GM03348 (cell line): ENCODE measurements around the gene RAET1G.
"Not testable (repeated sequence)": the region's sequence is repeated elsewhere in the genome, so short reads cannot be mapped to it uniquely, and the experiment has no call there.

Experiments
- DNase-seq: peaks from one replicate; pipeline ENCODE4 v3.0.0; 2012; ENCODE audit warnings: low spot score

RAET1G gene

DNA sequence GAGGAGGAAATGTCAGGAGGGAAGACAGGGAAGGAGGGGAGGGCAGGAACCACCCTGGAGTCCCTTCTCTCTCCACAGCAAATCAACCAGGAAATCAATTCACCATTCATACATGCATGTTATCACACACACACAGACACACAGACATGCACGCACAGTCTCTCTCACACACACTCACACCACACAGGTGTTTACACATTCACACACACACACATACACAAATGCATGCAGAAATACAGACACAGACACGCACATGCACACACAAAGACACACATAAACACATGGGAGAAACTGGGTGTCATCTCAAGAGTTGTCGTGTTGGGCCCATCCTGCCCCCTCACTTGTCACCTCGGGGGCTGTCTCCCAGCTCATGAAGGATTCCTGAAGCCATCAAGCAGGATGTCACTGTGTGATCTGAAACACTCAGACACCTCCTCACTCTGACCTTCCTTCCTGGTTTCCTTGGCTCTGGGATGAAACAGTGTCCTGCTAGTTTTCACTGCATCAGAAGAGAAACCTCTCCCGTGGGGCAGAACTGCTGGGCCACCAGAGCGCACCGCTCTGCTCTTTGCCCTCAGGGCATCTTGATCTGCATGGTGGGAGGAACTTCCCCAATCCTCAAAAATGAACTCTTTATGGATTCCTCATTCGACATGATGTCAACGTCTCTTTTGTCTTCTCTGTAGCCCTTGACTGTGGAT, 9.2 kb downstream of the RAET1G start:
- DNase-seq = no peak

DNA sequence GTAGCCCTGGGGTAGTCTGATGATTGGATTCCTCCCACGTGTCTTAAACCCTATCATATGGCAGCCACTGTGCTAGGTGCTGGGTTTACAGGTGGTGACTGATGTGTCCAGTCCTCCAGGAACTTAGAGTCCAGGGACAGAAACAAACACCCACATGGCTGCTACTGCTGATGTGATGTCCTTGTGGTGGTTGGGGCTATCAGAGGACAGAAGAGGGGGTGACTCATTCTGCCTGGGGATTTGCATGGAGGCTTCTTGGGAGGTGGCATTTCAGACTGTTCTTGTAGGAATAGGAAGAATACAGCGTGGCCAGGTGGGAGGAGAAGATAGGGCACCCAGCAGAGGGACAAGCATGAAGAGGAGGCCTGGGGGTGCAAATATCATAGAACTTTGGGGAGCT, 9.8 kb downstream of the RAET1G start:
- no peak for DNase-seq

DNA sequence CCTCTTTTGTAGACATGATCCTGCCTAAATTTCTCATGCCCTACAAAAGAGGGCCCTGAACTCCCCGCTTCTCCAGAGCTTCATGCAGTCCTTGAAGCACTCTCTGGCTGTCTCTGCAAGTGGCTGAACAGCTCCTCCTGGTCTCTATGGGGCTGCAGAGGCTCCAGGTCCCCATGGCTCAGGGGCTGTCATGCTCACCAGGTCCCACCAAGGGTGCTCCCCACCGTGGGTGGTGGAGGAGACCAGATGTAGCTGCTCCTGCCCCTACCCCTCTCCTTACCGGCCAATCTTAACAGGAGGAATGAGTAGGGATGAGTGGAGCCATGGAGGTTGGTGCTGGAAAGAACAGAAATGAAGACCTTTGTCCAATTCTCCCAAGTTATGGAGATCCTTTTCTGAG, 10.2 kb downstream of the RAET1G start:
- not testable (repeated sequence) for DNase-seq

GRCh38 chr6:149910721-149911151, 12.2 kb downstream of the RAET1G start:
- DNase-seq = no peak

- no peak for DNase-seq
Observed at GRCh38 chr6:149909701-149910470, 13.0 kb downstream of the RAET1G start.

GRCh38 chr6:149908480-149908879, 14.4 kb downstream of the RAET1G start:
- DNase-seq = not testable (repeated sequence)

DNA sequence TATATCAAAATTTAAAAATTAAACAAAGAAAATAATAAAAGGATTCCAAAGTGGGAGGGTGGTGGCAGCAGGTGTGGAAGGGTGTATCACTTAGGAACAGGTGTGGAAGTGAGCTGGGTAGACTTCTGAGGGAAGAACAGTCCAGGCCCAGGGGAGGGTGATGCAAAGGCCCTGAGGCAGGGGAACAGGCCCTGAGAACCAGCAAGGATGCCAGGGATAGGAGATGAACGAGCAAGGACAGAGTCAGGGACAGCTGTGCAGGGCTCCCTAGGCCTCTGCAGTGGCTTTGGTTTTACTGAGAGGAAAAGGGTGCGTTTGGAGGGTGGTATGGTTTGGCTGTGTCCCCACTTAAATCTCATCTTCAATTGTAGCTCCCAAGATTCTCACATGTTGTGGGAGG, 15.6 kb downstream of the RAET1G start:
- no peak for DNase-seq

DNA sequence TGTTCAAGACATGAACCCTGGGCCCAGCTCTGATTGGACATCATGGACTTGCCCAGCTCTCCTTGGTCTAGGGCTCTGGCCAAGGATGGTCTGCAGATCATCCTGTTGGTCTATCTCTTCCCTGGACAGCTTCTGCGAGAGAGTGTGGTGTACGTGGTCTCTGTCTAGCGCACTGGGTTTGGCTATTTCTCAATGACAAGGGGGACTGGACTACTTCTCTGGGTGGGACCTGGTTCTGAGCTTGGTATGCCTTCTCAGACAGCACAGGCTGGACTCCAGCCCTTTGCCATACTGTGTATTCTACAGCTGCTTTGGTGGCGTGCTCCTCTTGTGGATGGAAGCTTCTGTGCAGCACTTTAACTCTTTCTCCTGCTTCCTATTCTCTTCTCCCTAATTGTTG, 16.5 kb downstream of the RAET1G start:
- no peak for DNase-seq

- DNase-seq = no peak
Observed at GRCh38 chr6:149905911-149906371, 17.0 kb downstream of the RAET1G start.

DNA sequence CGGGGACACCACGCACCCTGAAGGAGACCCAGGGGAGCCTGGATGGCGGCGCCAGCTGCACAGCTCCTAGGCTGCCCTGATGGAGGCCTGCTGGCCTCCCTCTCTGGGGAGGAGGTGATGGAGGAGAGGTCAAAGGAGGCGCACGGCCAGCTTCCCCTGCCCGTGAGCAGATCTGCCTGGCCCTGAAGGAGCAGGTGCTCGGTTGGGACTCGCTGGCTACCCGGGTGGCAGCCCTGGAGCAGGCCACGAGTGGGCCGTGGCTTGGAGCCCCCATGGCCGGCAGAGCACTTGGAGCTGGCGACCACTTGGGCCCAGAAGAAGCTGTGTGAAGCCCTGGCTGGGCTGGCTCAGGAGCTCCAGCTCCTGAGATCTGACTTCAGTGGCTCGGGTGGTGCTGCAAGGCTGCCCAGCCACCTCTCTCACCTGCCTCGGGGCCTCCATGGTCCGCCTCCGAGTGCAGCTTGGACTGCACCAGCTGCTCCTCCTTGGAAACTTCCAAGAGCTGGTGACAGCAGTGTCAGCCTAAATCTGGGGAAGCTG, 17.5 kb downstream of the RAET1G start:
- no peak for DNase-seq

GRCh38 chr6:149904661-149905370, 18.1 kb downstream of the RAET1G start:
- DNase-seq = no peak

DNA sequence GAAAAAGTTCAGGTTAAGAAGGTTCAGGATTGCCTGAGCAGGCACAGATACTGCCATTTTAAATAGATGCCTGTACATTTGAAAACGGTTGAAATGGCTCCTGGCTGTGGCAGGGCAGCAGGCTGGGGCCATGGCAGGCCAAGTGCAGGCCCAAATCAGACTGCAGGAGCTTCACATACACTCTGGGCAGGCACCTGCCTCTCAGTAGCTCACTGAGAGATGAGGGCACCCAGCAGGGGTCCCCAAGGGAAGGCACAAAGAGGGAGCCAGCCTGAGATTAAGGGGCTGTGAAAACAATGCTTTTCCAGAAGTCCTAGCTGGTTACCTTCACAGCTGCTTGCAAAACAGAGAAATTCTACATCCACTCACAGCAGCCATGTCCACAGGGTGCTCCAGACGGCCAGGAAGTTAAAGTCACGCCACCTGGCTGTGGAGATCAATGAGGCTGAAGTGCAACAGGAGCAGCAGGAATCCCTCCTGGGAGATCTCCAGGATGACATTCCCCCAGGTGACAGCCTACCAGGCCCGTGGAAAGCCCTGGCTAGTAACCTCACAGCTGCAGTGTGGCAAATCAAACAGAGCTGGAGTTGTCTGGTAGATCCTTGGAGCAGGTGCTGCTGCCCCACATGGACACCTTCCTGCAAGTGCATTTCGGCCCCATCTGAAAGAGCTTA, 18.8 kb downstream of the RAET1G start:
- no peak for DNase-seq

GRCh38 chr6:149901444-149902140, 21.3 kb downstream of the RAET1G start:
- DNase-seq = no peak

GRCh38 chr6:149900620-149901443, 22.1 kb downstream of the RAET1G start:
- DNase-seq = no peak

- no peak for DNase-seq
Observed at GRCh38 chr6:149899926-149900619, 22.8 kb downstream of the RAET1G start.

DNA sequence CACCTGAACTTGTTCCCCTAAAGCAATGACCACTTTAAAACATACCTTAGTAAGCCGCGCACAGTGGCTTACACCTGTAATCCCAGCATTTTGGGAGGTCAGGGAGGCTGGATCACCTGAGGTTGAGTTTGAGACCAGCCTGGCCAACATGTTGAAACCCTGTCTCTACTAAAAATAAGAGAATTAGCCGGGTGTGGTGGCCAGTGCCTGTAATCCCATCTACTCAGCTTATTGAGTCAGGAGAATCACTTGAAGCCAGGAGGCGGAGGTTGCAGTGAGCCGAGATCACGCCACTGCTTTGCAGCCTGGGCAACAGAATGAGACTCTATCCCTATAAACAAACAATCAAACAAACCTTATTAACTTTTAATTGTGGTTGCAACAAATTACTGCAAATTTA, 23.4 kb downstream of the RAET1G start:
- DNase-seq = no peak

DNA sequence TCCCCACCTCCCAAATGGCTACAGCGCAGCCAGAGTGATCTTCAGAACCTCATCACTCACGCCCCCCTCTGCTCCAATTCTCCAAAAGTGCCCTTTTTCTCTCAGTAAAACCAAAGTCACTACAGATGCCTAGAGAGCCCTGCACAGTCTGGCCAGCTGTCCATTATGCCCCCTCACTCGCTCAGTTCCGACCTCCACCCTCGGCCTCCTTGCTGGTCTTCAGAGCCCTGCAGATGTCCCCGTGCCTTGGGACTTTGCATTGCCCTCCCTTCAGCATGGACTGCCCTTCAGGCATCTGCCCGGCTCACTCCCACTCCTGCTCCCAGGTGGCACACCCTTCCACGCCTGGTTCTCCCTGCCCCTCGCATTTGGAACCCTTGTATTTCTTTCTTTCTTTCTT, 24.0 kb downstream of the RAET1G start:
- DNase-seq = no peak

GRCh38 chr6:149897855-149898744, 24.8 kb downstream of the RAET1G start, which contains the start of gene RAET1E:
Gene RAET1E, minus strand, starts transcription at chr6:149898113. Its CDS starts 7,212 bp downstream, at chr6:149890901.
- DNase-seq = no peak
